Measurements from ENCODE around the gene ASS1. TPM values are rescaled to one million over a fixed set of nuclear protein-coding genes. Genes with fewer than 3 reads are reported as not detected.

The ASS1 gene
- polyA plus RNA-seq, 4 donors, result 295 to 962 (median 408) TPM

GRCh38 chr9:130471411-130472183 is 26.8 kb downstream of the ASS1 start:
- H3K4me1 ChIP-seq (ENCODE audit: control insufficient read depth in 3 of 3, insufficient read depth in 2 of 3, low read depth in 1 of 3, low read length in 2 of 3), result peaks cover 0 to 1% (median 0%) of the 10 kb centered on the region in 3 donors
- H3K27me3 ChIP-seq (ENCODE audit: control insufficient read depth in 3 of 3, insufficient read depth in 3 of 3, low read length in 3 of 3), result no peaks in the 10 kb centered on the region
- no peak for FAIRE-seq
- no peak overlapping the region for H3K27ac ChIP-seq (ENCODE audit: low read depth in 1 of 3, low read length in 2 of 3)
- WGBS, 3 donors, result 63 to 81% (median 75%) methylated on average over 18 to 20 of the region's 20 CpGs
- H3K36me3 ChIP-seq (ENCODE audit: control insufficient read depth in 3 of 3, insufficient read depth in 2 of 3, low read depth in 1 of 3, low read length in 3 of 3), result peaks cover 0 to 100% (median 0%) of the 10 kb centered on the region in 3 donors
- DNase-seq, result no peak
- no peak overlapping the region for H3K4me3 ChIP-seq (ENCODE audit: low read depth in 1 of 3, low read length in 3 of 3)
- no peaks in the 10 kb centered on the region for H3K9me3 ChIP-seq (ENCODE audit: control insufficient read depth in 2 of 2, insufficient read depth in 1 of 2, low read depth in 1 of 2, low read length in 1 of 2)

- no peak overlapping the region for H3K4me3 ChIP-seq (ENCODE audit: low read depth in 1 of 3, low read length in 3 of 3)
- DNase-seq (no peak), FAIRE-seq (no peak)
- no peaks in the 10 kb centered on the region for H3K27me3 ChIP-seq (ENCODE audit: control insufficient read depth in 3 of 3, insufficient read depth in 3 of 3, low read length in 3 of 3)
- WGBS, 3 donors, result 76 to 85% (median 85%) methylated on average over 17 to 19 of the region's 19 CpGs
- no peaks in the 10 kb centered on the region for H3K9me3 ChIP-seq (ENCODE audit: control insufficient read depth in 2 of 2, insufficient read depth in 1 of 2, low read depth in 1 of 2, low read length in 1 of 2)
- H3K36me3 ChIP-seq (ENCODE audit: control insufficient read depth in 3 of 3, insufficient read depth in 2 of 3, low read depth in 1 of 3, low read length in 3 of 3), result peaks cover 0 to 100% (median 0%) of the 10 kb centered on the region in 3 donors
- no peak overlapping the region for H3K27ac ChIP-seq (ENCODE audit: low read depth in 1 of 3, low read length in 2 of 3)
- no peaks in the 10 kb centered on the region for H3K4me1 ChIP-seq (ENCODE audit: control insufficient read depth in 3 of 3, insufficient read depth in 2 of 3, low read depth in 1 of 3, low read length in 2 of 3)
Observed at GRCh38 chr9:130472184-130472705, 27.5 kb downstream of the ASS1 start.

DNA sequence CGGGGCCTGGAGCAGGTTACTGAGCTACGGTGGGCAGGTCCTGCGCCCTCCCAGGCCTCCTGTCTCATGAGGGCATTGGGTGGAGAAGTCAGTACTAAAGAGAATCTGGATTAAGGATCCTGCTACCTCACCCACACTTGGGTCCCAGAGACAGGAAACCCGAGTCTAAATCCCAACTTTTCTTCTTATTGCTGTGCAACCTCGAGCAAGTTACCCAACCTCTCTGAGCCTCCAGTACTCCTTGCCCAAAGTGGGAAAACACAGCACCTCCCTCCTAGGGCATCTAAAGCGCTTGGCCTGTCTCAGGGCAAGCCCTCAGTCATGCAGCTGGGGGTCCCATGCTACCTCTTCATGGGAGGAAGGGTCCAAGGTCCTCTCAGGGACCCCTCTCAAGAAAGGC is 28.2 kb downstream of the ASS1 start:
- FAIRE-seq (no peak), DNase-seq (no peak)
- 92 to 93% (median 93%) methylated on average over 4 to 6 of the region's 6 CpGs for WGBS, 3 donors
- H3K27ac ChIP-seq (ENCODE audit: low read depth in 1 of 3, low read length in 2 of 3), result no peak overlapping the region
- H3K36me3 ChIP-seq (ENCODE audit: control insufficient read depth in 3 of 3, insufficient read depth in 2 of 3, low read depth in 1 of 3, low read length in 3 of 3), result peaks cover 0 to 100% (median 0%) of the 10 kb centered on the region in 3 donors
- no peaks in the 10 kb centered on the region for H3K9me3 ChIP-seq (ENCODE audit: control insufficient read depth in 2 of 2, insufficient read depth in 1 of 2, low read depth in 1 of 2, low read length in 1 of 2)
- H3K4me3 ChIP-seq (ENCODE audit: low read depth in 1 of 3, low read length in 3 of 3), result no peak overlapping the region
- no peaks in the 10 kb centered on the region for H3K27me3 ChIP-seq (ENCODE audit: control insufficient read depth in 3 of 3, insufficient read depth in 3 of 3, low read length in 3 of 3)
- no peaks in the 10 kb centered on the region for H3K4me1 ChIP-seq (ENCODE audit: control insufficient read depth in 3 of 3, insufficient read depth in 2 of 3, low read depth in 1 of 3, low read length in 2 of 3)

- peaks cover 0 to 100% (median 2%) of the 10 kb centered on the region in 3 donors for H3K36me3 ChIP-seq (ENCODE audit: control insufficient read depth in 3 of 3, insufficient read depth in 2 of 3, low read depth in 1 of 3, low read length in 3 of 3)
- WGBS, 3 donors, result 62 to 80% (median 73%) methylated on average over 13 of the region's 13 CpGs
- H3K27ac ChIP-seq (ENCODE audit: low read depth in 1 of 3, low read length in 2 of 3), result no peak overlapping the region
- no peaks in the 10 kb centered on the region for H3K27me3 ChIP-seq (ENCODE audit: control insufficient read depth in 3 of 3, insufficient read depth in 3 of 3, low read length in 3 of 3)
- H3K4me1 ChIP-seq (ENCODE audit: control insufficient read depth in 3 of 3, insufficient read depth in 2 of 3, low read depth in 1 of 3, low read length in 2 of 3), result no peaks in the 10 kb centered on the region
- H3K4me3 ChIP-seq (ENCODE audit: low read depth in 1 of 3, low read length in 3 of 3), result no peak overlapping the region
- no peaks in the 10 kb centered on the region for H3K9me3 ChIP-seq (ENCODE audit: control insufficient read depth in 2 of 2, insufficient read depth in 1 of 2, low read depth in 1 of 2, low read length in 1 of 2)
- FAIRE-seq (no peak), DNase-seq (no peak)
Observed at GRCh38 chr9:130473566-130473965, 28.8 kb downstream of the ASS1 start.

GRCh38 chr9:130474106-130474505 is 29.3 kb downstream of the ASS1 start:
- WGBS, 3 donors, result 58 to 80% (median 66%) methylated on average over 15 of the region's 15 CpGs
- no peaks in the 10 kb centered on the region for H3K4me1 ChIP-seq (ENCODE audit: control insufficient read depth in 3 of 3, insufficient read depth in 2 of 3, low read depth in 1 of 3, low read length in 2 of 3)
- H3K27me3 ChIP-seq (ENCODE audit: control insufficient read depth in 3 of 3, insufficient read depth in 3 of 3, low read length in 3 of 3), result no peaks in the 10 kb centered on the region
- no peaks in the 10 kb centered on the region for H3K9me3 ChIP-seq (ENCODE audit: control insufficient read depth in 2 of 2, insufficient read depth in 1 of 2, low read depth in 1 of 2, low read length in 1 of 2)
- peaks cover 0 to 98% (median 2%) of the 10 kb centered on the region in 3 donors for H3K36me3 ChIP-seq (ENCODE audit: control insufficient read depth in 3 of 3, insufficient read depth in 2 of 3, low read depth in 1 of 3, low read length in 3 of 3)
- DNase-seq, result no peak
- FAIRE-seq, result no peak
- H3K4me3 ChIP-seq (ENCODE audit: low read depth in 1 of 3, low read length in 3 of 3), result no peak overlapping the region
- H3K27ac ChIP-seq (ENCODE audit: low read depth in 1 of 3, low read length in 2 of 3), result no peak overlapping the region

DNA sequence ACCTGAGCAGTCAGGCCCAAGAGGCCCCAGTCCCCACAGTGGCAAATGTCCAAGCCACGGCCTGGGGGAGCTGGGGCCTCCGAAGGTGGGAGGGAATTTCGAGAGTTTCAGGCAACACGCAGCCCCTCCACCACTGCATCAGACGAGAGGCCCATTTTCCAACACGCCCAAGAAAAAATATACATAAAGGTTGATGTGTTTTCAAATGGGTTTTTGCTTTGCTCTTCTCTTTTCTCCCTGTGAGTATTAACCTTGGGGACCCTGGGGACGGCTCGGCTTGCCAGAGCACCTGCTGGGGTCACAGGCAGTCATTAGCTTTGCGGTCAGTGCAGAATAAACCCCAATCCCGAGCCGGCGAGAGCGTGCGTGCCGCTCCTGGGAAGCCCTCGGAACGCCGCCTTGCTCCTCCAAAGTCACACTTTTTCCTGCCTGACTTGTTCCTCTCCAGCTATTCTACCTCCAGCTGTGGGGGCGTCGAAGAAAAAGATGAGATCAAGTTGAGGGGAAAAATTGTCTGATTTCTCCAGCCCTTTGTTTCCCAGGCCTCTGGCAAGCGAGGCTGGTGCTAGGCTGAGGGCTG is 31.5 kb downstream of the ASS1 start:
- peaks cover 0 to 99% (median 4%) of the 10 kb centered on the region in 3 donors for H3K36me3 ChIP-seq (ENCODE audit: control insufficient read depth in 3 of 3, insufficient read depth in 2 of 3, low read depth in 1 of 3, low read length in 3 of 3)

DNA sequence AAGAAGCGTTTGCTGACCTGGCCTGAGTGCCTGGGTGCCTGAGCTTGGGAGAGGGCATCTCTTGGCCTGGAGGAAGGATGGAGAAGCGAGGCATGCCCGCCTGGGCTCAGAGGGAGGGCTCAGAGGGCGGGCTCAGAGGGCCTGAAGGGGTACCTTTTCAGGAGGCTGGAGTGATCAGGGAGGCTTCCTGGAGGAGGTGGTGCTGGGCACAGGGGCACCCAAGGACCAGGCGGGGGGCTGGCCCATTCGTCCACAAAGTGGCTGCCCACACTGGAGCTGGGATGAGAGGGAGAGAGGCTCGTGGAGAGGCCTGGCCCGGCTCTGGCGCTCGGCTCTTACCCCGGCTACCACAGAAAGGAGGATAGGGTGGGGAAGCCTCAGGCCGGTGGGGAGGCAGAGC is 32.8 kb downstream of the ASS1 start:
- 87 to 94% (median 91%) methylated on average over 12 of the region's 12 CpGs for WGBS, 3 donors
- Histone ChIP-seq H3K27ac (ENCODE audit: low read depth in 1 of 3, low read length in 2 of 3) (no peak overlapping the region), H3K4me3 (ENCODE audit: low read depth in 1 of 3, low read length in 3 of 3) (no peak overlapping the region), H3K27me3 (ENCODE audit: control insufficient read depth in 3 of 3, insufficient read depth in 3 of 3, low read length in 3 of 3) (no peaks in the 10 kb centered on the region), H3K9me3 (ENCODE audit: control insufficient read depth in 2 of 2, insufficient read depth in 1 of 2, low read depth in 1 of 2, low read length in 1 of 2) (no peaks in the 10 kb centered on the region), H3K4me1 (ENCODE audit: control insufficient read depth in 3 of 3, insufficient read depth in 2 of 3, low read depth in 1 of 3, low read length in 2 of 3) (no peaks in the 10 kb centered on the region), H3K36me3 (ENCODE audit: control insufficient read depth in 3 of 3, insufficient read depth in 2 of 3, low read depth in 1 of 3, low read length in 3 of 3) (peaks cover 0 to 99% (median 4%) of the 10 kb centered on the region in 3 donors)
- no peak for FAIRE-seq
- no peak for DNase-seq

More for the DNA sequence above, 31.5 kb downstream of the ASS1 start:
- Histone ChIP-seq H3K4me3 (ENCODE audit: low read depth in 1 of 3, low read length in 3 of 3) (no peak overlapping the region), H3K4me1 (ENCODE audit: control insufficient read depth in 3 of 3, insufficient read depth in 2 of 3, low read depth in 1 of 3, low read length in 2 of 3) (no peaks in the 10 kb centered on the region), H3K27me3 (ENCODE audit: control insufficient read depth in 3 of 3, insufficient read depth in 3 of 3, low read length in 3 of 3) (no peaks in the 10 kb centered on the region), H3K9me3 (ENCODE audit: control insufficient read depth in 2 of 2, insufficient read depth in 1 of 2, low read depth in 1 of 2, low read length in 1 of 2) (no peaks in the 10 kb centered on the region), H3K27ac (ENCODE audit: low read depth in 1 of 3, low read length in 2 of 3) (no peak overlapping the region)
- FAIRE-seq (no peak), DNase-seq (no peak)
- WGBS, 3 donors, result 85 to 89% (median 87%) methylated on average over 21 of the region's 21 CpGs

DNA sequence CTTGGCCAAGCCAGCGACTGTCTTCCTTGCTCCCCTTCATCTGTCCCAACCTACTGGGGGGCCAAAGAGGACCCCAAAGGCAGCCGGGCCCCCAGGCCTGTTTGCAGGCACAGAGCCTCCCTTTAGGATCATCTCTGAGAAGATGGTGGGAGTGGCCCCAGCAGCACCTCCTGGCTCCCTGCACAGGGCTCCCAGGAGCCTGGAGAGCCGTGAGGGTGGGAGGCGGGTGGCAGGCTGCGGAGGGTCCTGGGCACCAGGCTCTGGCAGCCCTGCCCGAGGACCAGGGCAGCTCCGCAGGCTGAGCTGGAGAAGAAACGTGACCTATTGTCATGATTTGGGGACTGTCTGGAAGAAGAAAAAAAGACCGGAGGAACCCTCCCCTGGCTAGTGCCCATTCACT is 33.4 kb downstream of the ASS1 start:
- H3K27ac ChIP-seq (ENCODE audit: low read depth in 1 of 3, low read length in 2 of 3), result no peak overlapping the region
- FAIRE-seq (no peak), DNase-seq (no peak)
- 84 to 92% (median 89%) methylated on average over 9 of the region's 9 CpGs for WGBS, 3 donors
- no peaks in the 10 kb centered on the region for H3K4me1 ChIP-seq (ENCODE audit: control insufficient read depth in 3 of 3, insufficient read depth in 2 of 3, low read depth in 1 of 3, low read length in 2 of 3)
- H3K36me3 ChIP-seq (ENCODE audit: control insufficient read depth in 3 of 3, insufficient read depth in 2 of 3, low read depth in 1 of 3, low read length in 3 of 3), result peaks cover 0 to 95% (median 4%) of the 10 kb centered on the region in 3 donors
- H3K27me3 ChIP-seq (ENCODE audit: control insufficient read depth in 3 of 3, insufficient read depth in 3 of 3, low read length in 3 of 3), result no peaks in the 10 kb centered on the region
- H3K4me3 ChIP-seq (ENCODE audit: low read depth in 1 of 3, low read length in 3 of 3), result no peak overlapping the region
- H3K9me3 ChIP-seq (ENCODE audit: control insufficient read depth in 2 of 2, insufficient read depth in 1 of 2, low read depth in 1 of 2, low read length in 1 of 2), result no peaks in the 10 kb centered on the region

Measured in small intestine (tissue), 7 donors.